Stimulated activated CD8-positive, alpha-beta memory T cell treated with anti-CD3 and anti-CD28 coated beads, Interleukin-4, amount 100 ng/mL, for 1 hour (primary cell): ENCODE data around the gene GAL.
"Not testable (repeated sequence)": the region's sequence is repeated elsewhere in the genome, so short reads cannot be mapped to it uniquely, and the experiment has no call there.

ENCODE experiments used
- DNase-seq, 2 donors: peaks; one replicate each; pipeline ENCODE4 v3.0.0-alpha.2; 2020; ENCODE audit warnings: low read depth in 2 of 2, low spot score in 1 of 2

GAL gene

DNA sequence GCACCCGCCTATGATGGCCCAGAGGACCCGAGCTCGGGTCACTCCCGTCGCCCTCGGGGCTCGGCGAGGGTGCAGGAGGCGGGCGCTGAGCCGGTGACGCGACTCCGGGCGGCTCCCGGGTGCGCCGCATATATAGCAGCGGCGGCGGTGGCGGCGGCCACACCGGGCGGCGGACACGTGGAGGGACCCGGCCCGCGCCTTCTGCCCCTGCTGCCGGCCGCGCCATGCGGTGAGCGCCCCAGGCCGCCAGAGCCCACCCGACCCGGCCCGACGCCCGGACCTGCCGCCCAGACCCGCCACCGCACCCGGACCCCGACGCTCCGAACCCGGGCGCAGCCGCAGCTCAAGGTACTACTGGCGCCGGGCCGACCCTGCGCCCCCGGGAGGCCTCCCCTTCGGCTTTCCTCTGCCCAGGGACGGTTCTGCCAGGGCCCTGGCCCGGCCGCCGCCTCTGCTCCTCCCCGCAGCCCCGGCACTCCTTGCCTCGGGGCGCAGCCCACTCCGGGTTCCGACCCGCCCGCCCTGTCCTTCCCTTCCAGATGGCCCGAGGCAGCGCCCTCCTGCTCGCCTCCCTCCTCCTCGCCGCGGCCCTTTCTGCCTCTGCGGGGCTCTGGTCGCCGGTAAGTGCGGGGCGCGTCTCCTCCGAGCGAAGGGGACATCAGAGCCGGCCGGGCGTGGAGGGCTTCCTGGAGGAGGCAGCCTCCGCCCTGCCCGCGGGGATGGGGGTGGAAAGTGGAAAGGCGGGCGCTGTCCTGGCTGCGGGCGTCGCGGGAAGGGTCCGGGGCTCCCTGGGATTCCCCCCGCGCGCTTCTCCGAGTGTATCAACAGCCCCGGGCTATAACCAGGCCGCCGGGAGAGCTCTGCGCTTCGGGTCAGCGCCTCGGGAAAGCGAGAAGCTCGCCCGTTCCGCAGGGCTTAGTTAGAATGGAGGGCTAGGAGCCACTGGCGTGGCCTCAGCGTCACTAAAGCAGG lies at the start of gene GAL:
Gene GAL (plus strand): TSS at position 160 of the 972 bp plus-strand sequence. CDS start 380 bp downstream, at position 540.
- no peak for DNase-seq

DNA sequence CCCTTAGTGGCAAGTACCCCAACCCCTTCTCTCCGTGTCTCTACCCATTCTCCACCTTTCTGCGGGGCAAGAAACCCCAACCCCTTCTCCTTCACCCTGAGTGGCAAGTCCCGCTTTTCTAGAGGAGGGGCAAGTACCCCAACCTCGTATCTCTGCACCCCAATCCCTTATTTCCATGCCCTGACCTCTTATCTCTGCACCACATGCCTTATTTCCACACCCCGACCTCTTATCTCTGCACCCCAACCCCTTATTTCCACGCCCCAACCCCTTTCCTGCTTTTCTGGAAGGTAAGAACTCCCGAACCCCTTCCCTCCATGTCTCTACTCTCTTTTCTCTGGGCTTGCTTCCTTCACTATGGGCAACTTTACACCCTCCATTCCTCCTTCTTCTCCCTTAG lies 49.7 kb upstream of the GAL start:
- not testable (repeated sequence) for DNase-seq

GRCh38 chr11:68635172-68635571 lies 49.2 kb upstream of the GAL start:
- not testable (repeated sequence) for DNase-seq

GRCh38 chr11:68635883-68636282 lies 48.5 kb upstream of the GAL start:
- not testable (repeated sequence) for DNase-seq

DNA sequence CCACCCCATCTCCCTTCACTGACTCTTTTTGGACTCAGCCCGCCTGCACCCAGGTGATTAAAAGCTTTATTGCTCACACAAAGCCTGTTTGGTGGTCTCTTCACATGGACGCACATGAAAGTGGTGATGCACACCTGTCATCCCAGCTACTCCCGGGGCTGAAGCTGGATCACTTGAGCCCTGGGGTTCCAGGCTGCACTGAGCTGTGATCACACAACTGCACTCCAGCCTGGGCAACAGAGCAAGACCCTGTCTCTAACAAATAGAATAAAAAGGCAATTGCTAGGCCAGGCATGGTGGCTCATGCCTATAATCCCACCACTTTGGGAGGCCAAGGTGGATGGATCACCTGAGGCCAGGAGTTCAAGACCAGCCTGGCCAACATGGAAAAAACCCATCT lies 45.0 kb upstream of the GAL start:
- DNase-seq = not testable (repeated sequence)

DNA sequence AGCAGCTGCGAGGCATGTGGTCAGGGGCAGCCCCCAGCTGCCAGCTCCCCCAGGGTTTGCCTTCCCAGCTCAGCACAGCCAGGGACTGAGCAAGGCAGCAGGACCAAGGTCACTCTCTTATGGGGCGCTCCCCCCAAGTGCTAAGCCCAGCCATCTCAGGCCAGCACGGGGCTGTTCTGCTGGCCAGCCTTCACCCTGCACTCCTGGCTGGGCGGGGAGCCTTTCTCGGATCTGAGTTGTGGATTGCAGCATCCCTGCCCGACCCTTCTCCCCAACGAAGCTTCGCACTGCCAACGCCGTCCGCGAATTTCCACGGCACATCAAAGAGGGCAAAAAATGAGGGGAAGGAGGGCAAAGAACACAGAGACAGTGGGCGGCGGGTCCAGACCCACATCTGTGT lies 42.5 kb upstream of the GAL start:
- no peak for DNase-seq

- DNase-seq = no peak
Observed at GRCh38 chr11:68643585-68643984, 40.8 kb upstream of the GAL start.

GRCh38 chr11:68646832-68647231 lies 37.5 kb upstream of the GAL start:
- DNase-seq = no peak

- no peak for DNase-seq
Observed at GRCh38 chr11:68649851-68650555, 34.3 kb upstream of the GAL start.

GRCh38 chr11:68650801-68651200 lies 33.5 kb upstream of the GAL start:
- no peak for DNase-seq

DNA sequence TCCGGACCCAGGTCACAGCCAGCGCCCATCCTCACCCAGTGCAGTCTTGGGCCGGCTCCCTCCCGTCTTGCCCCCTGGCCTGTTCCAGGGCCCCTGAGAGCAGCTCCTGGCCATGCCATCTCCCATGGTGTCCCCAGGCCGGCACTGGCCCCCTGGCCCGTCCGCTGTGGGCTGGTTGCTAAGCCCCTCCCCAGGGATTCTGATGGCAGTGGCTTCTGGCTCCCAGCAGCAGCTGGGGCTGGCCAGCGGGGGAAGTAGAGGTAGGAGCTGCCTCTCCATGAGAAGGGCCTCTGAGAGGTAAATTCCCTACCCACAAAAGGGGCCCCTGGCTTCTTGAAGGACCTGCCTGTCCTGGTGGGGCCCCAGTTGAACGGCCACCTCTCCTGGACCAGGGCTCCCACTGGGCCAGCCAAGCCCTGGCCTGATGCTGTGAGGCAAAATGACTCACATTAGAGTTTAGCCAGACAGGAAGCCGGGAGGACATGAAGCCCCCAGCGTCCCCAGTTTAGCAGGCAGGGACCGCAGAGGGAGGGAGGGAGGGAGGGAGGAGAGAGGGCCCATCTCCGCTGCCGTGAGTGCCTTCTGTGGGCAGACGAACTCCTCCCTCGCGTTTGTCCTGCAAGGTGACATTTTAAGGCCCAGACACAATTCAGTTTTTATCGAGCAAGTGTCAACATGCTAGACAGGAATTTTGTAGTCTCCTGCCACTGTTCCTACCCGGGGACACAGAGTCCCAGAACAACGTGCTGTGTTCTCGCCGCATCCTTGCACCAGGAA lies 32.9 kb upstream of the GAL start:
- DNase-seq = no peak

- no peak for DNase-seq
Observed at GRCh38 chr11:68651985-68652682, 32.2 kb upstream of the GAL start.

GRCh38 chr11:68652683-68653156 lies 31.6 kb upstream of the GAL start:
- no peak for DNase-seq

DNA sequence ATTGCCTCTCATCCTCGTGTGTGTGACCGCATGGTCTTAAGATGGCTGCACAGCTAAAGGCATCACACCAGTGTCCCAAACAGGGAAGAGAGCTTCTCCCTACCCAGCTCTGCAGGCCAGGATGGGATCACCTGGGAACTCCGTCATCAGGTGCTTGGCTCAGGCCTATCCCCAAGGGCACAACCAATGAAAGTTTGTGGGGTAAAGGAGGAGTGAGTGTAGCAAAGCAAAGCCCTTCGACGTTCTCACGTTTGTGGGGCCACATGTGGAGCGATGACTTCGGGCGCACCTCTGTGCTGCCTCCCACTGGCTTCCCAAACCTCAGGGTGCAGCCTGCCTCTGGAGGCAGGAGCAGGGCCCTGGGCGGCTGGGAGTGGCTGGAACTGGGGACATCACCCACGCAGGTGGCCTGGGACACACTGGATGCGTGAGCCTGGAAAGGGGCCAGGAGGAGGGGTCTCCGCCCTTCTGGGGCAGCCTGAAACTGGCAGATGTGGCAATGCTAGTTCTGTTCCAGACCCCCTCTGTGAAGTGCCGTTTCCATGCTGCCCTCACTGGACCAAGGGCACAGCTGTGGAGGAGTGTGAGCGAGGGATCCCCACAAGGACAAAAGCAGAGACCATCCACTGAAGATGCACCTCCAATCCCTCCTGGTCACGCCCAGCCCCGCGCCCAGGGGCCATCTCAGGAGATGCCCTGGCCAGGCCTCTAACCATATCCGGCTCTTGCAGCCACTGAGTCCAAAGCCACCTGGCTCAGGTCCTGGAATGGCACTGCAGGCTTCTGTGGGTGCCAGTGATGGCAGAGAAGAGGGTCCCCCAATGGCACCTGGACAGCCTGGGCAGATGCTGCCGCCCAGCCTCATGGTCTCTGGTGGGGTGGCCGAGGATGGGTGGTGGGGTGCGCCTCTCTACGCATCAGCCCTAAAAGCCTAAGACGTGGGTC lies 30.6 kb upstream of the GAL start:
- DNase-seq = no peak

DNA sequence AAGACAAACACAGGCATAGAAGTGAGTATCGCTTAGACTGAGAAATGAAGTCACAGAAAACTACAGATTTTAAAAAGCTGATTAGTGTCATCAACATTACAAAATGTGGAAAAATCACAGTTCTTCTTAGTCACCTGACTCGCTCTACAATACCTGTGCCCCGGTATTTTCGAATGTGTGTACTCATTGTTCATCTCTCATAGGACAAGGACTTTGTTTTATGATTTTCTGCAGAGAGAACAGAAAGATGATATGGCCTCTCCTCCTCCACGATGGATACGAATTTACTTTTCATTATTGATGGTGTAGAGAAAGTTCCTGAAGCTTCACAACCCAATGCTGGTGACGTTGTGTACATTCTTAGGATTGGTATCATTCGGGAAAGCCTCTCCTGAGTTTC lies 29.4 kb upstream of the GAL start:
- no peak for DNase-seq

DNA sequence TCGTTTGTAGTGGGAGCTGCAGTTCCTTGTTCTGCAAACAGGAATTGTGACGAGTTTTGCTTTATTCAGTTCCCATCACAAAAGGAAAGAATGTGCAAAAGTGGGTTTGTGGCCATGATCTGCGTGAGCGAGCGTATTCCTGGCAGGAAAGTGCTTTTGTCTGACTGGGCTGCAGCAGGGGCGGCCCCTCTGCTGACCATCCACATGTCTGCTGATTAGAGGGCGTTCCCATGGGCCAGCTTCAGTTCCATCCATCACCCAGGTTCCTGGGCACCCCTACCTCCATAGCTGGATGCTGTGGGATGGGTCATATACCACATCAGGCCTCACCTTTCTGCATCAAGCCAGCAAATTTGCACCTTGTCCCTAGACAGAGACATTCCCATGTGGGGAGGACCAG lies 28.9 kb upstream of the GAL start:
- DNase-seq = no peak

DNA sequence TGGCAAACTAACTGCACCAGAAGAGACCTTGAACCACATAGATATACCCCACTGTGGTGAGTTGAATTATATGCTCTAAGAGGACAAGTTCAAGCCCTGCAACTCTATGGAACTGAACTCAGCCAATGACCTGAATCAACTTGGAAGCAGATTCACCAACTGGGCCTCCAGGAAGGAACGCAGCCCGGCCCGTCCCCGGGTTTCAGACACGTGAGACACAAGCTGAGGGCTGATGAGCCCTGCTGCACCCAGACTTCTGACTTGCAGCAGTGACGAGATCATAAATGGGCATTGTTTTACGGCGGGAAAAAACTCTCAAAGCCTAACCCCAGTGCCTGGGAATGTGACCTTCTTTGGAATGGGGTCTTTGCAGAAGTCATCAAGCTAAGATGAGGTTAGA lies 28.5 kb upstream of the GAL start:
- DNase-seq = no peak

DNA sequence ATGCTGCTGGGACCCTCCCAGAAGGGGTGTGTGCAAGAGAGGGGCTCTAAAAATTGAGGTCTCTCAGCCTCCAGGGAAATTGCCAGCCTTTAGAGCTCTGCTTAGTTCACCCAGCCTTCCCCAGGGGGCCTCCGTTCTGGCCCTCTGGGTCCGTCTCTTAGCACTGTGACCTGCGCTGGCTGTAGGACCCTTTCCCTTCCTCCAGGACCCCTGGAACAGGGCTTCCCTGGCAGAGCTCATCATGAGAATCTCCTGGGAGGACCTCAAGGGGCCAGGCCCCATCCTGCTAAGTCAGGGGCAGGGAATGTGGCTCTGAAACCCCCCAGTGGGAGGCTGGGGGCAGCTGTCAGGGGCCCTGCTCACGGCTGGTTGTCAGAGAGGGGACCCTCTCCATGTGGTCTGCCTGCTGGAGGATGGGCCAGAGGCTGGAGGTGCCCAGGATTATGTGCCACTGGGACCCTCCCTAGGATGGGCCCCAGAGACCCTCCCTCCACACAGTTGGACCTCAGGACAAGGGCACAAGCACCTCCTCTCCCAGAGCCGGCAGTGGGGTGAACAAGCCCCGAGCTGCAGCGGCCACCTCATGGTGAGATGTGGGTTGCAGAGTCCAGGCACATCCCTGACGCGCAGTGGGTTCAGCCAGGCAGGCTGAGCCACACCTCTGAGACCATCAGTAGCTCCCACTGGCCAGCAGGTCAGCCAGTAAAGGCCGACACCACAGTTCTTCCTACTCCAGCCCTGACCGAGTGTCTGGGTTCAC lies 27.1 kb upstream of the GAL start:
- DNase-seq = no peak

- DNase-seq = no peak
Observed at GRCh38 chr11:68658097-68658496, 26.2 kb upstream of the GAL start.
